Measurements from ENCODE around the gene SPON2.

Gene SPON2

DNA sequence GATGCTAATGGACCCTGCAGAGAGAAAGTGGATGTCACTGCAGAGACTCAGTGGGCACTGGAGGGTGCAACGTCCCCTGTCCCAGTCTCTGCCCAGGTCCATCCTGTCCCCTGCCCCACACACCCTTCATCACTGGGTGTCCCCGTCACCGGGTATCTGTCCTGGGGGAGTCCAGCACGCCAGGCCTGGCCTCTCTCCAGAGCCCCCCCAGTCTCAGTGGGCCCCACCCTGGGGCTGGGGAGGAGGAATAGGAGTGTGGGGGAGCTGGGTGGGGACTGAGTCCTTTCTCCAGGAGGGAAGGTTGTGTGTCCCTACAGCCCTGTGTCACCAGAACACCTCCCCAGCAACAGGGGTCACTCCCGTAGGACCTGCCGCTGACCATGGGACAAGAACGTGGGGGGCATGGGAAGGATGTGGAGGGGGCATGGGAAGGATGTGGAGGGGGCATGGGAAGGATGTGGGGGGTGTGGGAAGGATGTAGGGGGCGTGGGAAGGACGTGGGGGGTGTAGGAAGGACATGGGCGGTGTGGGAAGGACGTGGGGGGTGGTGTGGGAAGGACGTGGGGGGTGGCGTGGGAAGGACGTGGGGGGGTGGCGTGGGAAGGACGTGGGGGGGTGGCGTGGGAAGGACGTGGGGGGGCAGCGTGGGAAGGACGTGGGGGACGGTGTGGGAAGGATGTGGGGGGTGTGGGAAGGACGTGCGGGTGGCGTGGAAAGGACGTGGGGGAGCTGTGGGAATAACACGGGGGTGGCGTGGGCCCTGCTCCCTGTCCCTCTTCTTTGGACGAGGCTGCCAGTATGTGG lies 21.0 kb upstream of the SPON2 start:
- peaks cover 30% of the 10 kb centered on the region for H3K27me3 Mint-ChIP-seq (ENCODE audit: low read depth, poor library complexity)

GRCh38 chr4:1192493-1193205 lies 20.3 kb upstream of the SPON2 start:
- no peak for DNase-seq
- H3K27ac Mint-ChIP-seq = no peak overlapping the region
- H3K4me1 Mint-ChIP-seq = no peaks in the 10 kb centered on the region

More for the DNA sequence above, 21.0 kb upstream of the SPON2 start:
- Mint-ChIP-seq H3K9me3 (peaks cover 14% of the 10 kb centered on the region), H3K4me1 (no peaks in the 10 kb centered on the region), H3K36me3 (ENCODE audit: low read depth) (no peaks in the 10 kb centered on the region), H3K27ac (no peak overlapping the region), H3K4me3 (no peak overlapping the region)
- DNase-seq = no peak
- TF ChIP-seq, protein P1, sequence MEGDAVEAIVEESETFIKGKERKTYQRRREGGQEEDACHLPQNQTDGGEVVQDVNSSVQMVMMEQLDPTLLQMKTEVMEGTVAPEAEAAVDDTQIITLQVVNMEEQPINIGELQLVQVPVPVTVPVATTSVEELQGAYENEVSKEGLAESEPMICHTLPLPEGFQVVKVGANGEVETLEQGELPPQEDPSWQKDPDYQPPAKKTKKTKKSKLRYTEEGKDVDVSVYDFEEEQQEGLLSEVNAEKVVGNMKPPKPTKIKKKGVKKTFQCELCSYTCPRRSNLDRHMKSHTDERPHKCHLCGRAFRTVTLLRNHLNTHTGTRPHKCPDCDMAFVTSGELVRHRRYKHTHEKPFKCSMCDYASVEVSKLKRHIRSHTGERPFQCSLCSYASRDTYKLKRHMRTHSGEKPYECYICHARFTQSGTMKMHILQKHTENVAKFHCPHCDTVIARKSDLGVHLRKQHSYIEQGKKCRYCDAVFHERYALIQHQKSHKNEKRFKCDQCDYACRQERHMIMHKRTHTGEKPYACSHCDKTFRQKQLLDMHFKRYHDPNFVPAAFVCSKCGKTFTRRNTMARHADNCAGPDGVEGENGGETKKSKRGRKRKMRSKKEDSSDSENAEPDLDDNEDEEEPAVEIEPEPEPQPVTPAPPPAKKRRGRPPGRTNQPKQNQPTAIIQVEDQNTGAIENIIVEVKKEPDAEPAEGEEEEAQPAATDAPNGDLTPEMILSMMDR (IDR thresholded peaks at IDR 0.05) = no peak

GRCh38 chr4:1192091-1192492 lies 19.7 kb upstream of the SPON2 start:
- Mint-ChIP-seq H3K27me3 (ENCODE audit: low read depth, poor library complexity) (peaks cover 37% of the 10 kb centered on the region), H3K4me3 (no peak overlapping the region), H3K4me1 (no peaks in the 10 kb centered on the region), H3K9me3 (peaks cover 14% of the 10 kb centered on the region), H3K27ac (no peak overlapping the region), H3K36me3 (ENCODE audit: low read depth) (no peaks in the 10 kb centered on the region)
- DNase-seq = no peak
- TF ChIP-seq, protein P1 (IDR thresholded peaks at IDR 0.05) = no peak

More at GRCh38 chr4:1192493-1193205, 20.3 kb upstream of the SPON2 start:
- Mint-ChIP-seq H3K9me3 (peaks cover 14% of the 10 kb centered on the region), H3K27me3 (ENCODE audit: low read depth, poor library complexity) (peaks cover 32% of the 10 kb centered on the region), H3K4me3 (no peak overlapping the region), H3K36me3 (ENCODE audit: low read depth) (no peaks in the 10 kb centered on the region)
- TF ChIP-seq, protein P1 (IDR thresholded peaks at IDR 0.05) = no peak

GRCh38 chr4:1191621-1192020 lies 19.2 kb upstream of the SPON2 start:
- no peak for DNase-seq
- H3K4me1 Mint-ChIP-seq = no peaks in the 10 kb centered on the region
- peaks cover 14% of the 10 kb centered on the region for H3K9me3 Mint-ChIP-seq
- H3K27ac Mint-ChIP-seq = no peak overlapping the region
- H3K27me3 Mint-ChIP-seq (ENCODE audit: low read depth, poor library complexity) = peaks cover 36% of the 10 kb centered on the region
- H3K36me3 Mint-ChIP-seq (ENCODE audit: low read depth) = no peaks in the 10 kb centered on the region
- no peak overlapping the region for H3K4me3 Mint-ChIP-seq
- TF ChIP-seq, protein P1 (IDR thresholded peaks at IDR 0.05) = no peak

DNA sequence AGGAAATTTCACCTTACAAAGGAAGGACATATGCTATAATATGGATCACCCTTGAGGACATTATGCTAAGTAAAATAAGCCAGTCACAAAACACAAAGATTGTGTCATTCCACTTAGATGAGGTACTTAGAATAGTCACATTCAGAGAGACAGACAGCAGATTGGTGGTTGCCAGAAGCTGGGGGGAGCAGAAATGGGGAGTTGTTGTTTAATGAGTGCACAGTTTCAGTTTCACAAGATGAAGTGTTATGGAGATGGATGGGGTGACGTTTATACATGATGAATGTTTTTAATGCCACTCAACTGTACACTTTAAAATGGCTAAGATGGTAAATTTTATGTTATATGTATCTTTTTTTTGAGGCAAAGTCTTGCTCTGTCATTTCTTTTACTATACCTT lies 14.8 kb upstream of the SPON2 start:
- peaks cover 68% of the 10 kb centered on the region for H3K27me3 Mint-ChIP-seq (ENCODE audit: low read depth, poor library complexity)
- no peaks in the 10 kb centered on the region for H3K36me3 Mint-ChIP-seq (ENCODE audit: low read depth)
- H3K9me3 Mint-ChIP-seq = peaks cover 29% of the 10 kb centered on the region
- TF ChIP-seq, protein P1 (IDR thresholded peaks at IDR 0.05) = no peak
- H3K27ac Mint-ChIP-seq = no peak overlapping the region
- H3K4me1 Mint-ChIP-seq = no peaks in the 10 kb centered on the region
- no peak overlapping the region for H3K4me3 Mint-ChIP-seq
- DNase-seq = no peak
